ENCODE measurements around the gene SPDYE1. TPM values are rescaled to one million over a fixed set of nuclear protein-coding genes. Genes with fewer than 3 reads are reported as not detected.

The SPDYE1 gene
- total and polyA plus RNA-seq, 2 of the 13 experiments (the other 11 are each of a cell fraction or from before 2014, with no cell fraction given): not detected

DNA sequence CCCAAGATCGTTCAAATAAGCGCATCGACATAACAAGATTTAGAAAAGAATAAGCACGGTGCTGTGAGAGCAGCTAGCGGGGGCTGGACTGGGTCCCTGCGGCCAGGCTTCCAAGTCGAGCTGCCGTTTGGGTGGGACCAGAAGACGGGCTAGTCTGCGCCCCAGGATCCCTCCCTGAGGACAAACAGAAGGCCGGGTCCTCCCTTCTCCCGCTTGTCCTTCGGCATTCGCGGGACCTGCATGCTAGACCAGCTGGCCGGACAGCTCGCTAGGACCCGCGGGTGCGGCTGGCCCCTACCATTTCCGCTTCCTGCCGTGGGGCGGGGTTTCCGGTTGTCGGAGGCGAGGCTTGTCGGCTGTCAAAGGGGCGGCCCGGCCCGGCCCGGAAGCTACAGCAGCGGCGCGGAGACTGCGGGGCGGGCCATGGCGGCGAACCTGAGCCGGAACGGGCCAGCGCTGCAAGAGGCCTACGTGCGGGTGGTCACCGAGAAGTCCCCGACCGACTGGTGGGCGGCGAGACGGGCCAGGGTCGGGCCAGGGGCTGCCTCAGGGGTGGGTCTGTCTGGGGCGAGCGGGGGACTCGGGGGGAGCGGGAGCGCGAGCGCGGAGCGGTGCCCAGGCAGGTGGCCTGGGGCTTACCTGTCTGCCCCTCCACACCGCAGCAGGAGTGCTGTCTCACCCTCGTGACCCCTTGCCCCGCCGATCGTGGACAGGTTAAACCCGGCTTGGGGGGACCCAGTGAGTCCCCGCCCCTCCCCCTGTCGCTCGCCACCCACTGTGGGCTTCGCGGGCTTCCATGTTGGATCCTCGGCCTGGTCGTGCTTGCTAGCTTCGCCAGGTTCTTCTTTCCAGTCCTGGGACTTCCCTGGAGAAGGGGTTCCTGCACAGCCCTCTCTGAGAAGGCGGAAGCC, 46.9 kb downstream of the SPDYE1 start, which contains the start of gene DBNL (continued):
- TF ChIP-seq, protein P1, sequence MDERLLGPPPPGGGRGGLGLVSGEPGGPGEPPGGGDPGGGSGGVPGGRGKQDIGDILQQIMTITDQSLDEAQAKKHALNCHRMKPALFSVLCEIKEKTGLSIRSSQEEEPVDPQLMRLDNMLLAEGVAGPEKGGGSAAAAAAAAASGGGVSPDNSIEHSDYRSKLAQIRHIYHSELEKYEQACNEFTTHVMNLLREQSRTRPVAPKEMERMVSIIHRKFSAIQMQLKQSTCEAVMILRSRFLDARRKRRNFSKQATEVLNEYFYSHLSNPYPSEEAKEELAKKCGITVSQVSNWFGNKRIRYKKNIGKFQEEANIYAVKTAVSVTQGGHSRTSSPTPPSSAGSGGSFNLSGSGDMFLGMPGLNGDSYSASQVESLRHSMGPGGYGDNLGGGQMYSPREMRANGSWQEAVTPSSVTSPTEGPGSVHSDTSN (CRISPR knock-in tag; IDR thresholded peaks at IDR 0.05): 0 out of 2 replicates have a peak, but pooled peaks have one; percentile 23
- TF ChIP-seq ZNF232 (CRISPR knock-in tag; IDR thresholded peaks at IDR 0.05; ENCODE audit: borderline replicate concordance) (no peak), ZNF224 (CRISPR knock-in tag; IDR thresholded peaks at IDR 0.05) (0 out of 2 replicates have a peak, but pooled peaks have one; percentile 50), SALL2 (CRISPR knock-in tag; IDR thresholded peaks at IDR 0.05) (peak; percentile 59; the same call in 1 of the 2 replicates), HOXD1 (CRISPR knock-in tag; IDR thresholded peaks at IDR 0.05) (peak; percentile 81), ZFP37 (CRISPR knock-in tag; IDR thresholded peaks at IDR 0.05; ENCODE audit: borderline replicate concordance) (0 out of 2 replicates have a peak, but pooled peaks have one; percentile 61), JUNB (CRISPR knock-in tag; IDR thresholded peaks at IDR 0.05; ENCODE audit: borderline replicate concordance) (no peak), ZBTB21 (CRISPR knock-in tag; IDR thresholded peaks at IDR 0.05) (no peak; the same call in 1 of the 2 replicates), ZNF674 (CRISPR knock-in tag; IDR thresholded peaks at IDR 0.05; ENCODE audit: low read depth) (0 out of 2 replicates have a peak, but pooled peaks have one; percentile 78), PITX1 (CRISPR knock-in tag; IDR thresholded peaks at IDR 0.05) (no peak), RCOR2 (CRISPR knock-in tag; IDR thresholded peaks at IDR 0.05) (no peak), RBM22 (optimal IDR thresholded peaks at IDR 0.05; ENCODE audit: low read length) (no peak), ARNT (IDR thresholded peaks at IDR 0.05) (no peak)
- TF ChIP-seq, protein P2, sequence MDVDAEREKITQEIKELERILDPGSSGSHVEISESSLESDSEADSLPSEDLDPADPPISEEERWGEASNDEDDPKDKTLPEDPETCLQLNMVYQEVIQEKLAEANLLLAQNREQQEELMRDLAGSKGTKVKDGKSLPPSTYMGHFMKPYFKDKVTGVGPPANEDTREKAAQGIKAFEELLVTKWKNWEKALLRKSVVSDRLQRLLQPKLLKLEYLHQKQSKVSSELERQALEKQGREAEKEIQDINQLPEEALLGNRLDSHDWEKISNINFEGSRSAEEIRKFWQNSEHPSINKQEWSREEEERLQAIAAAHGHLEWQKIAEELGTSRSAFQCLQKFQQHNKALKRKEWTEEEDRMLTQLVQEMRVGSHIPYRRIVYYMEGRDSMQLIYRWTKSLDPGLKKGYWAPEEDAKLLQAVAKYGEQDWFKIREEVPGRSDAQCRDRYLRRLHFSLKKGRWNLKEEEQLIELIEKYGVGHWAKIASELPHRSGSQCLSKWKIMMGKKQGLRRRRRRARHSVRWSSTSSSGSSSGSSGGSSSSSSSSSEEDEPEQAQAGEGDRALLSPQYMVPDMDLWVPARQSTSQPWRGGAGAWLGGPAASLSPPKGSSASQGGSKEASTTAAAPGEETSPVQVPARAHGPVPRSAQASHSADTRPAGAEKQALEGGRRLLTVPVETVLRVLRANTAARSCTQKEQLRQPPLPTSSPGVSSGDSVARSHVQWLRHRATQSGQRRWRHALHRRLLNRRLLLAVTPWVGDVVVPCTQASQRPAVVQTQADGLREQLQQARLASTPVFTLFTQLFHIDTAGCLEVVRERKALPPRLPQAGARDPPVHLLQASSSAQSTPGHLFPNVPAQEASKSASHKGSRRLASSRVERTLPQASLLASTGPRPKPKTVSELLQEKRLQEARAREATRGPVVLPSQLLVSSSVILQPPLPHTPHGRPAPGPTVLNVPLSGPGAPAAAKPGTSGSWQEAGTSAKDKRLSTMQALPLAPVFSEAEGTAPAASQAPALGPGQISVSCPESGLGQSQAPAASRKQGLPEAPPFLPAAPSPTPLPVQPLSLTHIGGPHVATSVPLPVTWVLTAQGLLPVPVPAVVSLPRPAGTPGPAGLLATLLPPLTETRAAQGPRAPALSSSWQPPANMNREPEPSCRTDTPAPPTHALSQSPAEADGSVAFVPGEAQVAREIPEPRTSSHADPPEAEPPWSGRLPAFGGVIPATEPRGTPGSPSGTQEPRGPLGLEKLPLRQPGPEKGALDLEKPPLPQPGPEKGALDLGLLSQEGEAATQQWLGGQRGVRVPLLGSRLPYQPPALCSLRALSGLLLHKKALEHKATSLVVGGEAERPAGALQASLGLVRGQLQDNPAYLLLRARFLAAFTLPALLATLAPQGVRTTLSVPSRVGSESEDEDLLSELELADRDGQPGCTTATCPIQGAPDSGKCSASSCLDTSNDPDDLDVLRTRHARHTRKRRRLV (CRISPR knock-in tag; IDR thresholded peaks at IDR 0.05): no peak
- TF ChIP-seq, protein P3, sequence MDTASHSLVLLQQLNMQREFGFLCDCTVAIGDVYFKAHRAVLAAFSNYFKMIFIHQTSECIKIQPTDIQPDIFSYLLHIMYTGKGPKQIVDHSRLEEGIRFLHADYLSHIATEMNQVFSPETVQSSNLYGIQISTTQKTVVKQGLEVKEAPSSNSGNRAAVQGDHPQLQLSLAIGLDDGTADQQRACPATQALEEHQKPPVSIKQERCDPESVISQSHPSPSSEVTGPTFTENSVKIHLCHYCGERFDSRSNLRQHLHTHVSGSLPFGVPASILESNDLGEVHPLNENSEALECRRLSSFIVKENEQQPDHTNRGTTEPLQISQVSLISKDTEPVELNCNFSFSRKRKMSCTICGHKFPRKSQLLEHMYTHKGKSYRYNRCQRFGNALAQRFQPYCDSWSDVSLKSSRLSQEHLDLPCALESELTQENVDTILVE (CRISPR knock-in tag; IDR thresholded peaks at IDR 0.05): 0 out of 2 replicates have a peak, but pooled peaks have one; percentile 86
- TF ChIP-seq, protein P4, sequence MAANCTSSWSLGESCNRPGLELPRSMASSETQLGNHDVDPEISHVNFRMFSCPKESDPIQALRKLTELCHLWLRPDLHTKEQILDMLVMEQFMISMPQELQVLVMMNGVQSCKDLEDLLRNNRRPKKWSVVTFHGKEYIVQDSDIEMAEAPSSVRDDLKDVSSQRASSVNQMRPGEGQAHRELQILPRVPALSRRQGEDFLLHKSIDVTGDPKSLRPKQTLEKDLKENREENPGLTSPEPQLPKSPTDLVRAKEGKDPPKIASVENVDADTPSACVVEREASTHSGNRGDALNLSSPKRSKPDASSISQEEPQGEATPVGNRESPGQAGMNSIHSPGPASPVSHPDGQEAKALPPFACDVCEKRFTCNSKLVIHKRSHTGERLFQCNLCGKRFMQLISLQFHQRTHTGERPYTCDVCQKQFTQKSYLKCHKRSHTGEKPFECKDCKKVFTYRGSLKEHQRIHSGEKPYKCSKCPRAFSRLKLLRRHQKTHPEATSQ (CRISPR knock-in tag; IDR thresholded peaks at IDR 0.05; ENCODE audit: borderline replicate concordance): no peak
- TF ChIP-seq, protein P5, sequence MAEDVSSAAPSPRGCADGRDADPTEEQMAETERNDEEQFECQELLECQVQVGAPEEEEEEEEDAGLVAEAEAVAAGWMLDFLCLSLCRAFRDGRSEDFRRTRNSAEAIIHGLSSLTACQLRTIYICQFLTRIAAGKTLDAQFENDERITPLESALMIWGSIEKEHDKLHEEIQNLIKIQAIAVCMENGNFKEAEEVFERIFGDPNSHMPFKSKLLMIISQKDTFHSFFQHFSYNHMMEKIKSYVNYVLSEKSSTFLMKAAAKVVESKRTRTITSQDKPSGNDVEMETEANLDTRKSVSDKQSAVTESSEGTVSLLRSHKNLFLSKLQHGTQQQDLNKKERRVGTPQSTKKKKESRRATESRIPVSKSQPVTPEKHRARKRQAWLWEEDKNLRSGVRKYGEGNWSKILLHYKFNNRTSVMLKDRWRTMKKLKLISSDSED (CRISPR knock-in tag; IDR thresholded peaks at IDR 0.05): no peak
- TF ChIP-seq, protein P6, sequence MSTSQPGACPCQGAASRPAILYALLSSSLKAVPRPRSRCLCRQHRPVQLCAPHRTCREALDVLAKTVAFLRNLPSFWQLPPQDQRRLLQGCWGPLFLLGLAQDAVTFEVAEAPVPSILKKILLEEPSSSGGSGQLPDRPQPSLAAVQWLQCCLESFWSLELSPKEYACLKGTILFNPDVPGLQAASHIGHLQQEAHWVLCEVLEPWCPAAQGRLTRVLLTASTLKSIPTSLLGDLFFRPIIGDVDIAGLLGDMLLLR (CRISPR knock-in tag; IDR thresholded peaks at IDR 0.05): no peak
